MCF 10A (cell line): ENCODE data around the gene BMP4. TPM values are rescaled to one million over a fixed set of nuclear protein-coding genes. Genes with fewer than 3 reads are reported as not detected.

ENCODE experiments used
- BruUV-seq: library from RNA; stranded (reverse); fragments of 400-500 nt; replicated peaks from 2 replicates; lab custom pipeline; 2021; lab: Mats Ljungman, UMichigan
- CTCF ChIA-PET: fragments of 300-600 bp; sonication (Branson Sonifier 250); formaldehyde crosslinking; extraction: SDS; loops from one replicate; lab custom pipeline; 2021; ENCODE audit warnings: antibody characterized with exemption, inconsistent platforms; lab: Yijun Ruan, JAX
- POLR2A ChIA-PET: fragments of 300-600, 350-650 bp; sonication (Branson Sonifier 250); formaldehyde crosslinking; extraction: SDS; loops from one replicate; lab custom pipeline; 2020; ENCODE audit warnings: antibody characterized with exemption, inconsistent platforms; lab: Yijun Ruan, JAX
- DNase-seq: peaks from one replicate; pipeline ENCODE4 v3.0.0-alpha.2; 2018; ENCODE audit not compliant: unreplicated experiment
- H3K27ac Mint-ChIP-seq: one replicate; pipeline ENCODE4 v1.8.0; 2022; ENCODE audit warnings: mild to moderate bottlenecking, low read depth, mixed read lengths; ENCODE audit not compliant: unreplicated experiment
- H3K27me3 Mint-ChIP-seq: one replicate; pipeline ENCODE4 v1.8.0; 2022; ENCODE audit warnings: mixed read lengths; ENCODE audit not compliant: insufficient read depth, unreplicated experiment
- H3K36me3 Mint-ChIP-seq: one replicate; pipeline ENCODE4 v1.8.0; 2022; ENCODE audit warnings: mild to moderate bottlenecking, moderate library complexity, mixed read lengths; ENCODE audit not compliant: insufficient read depth, unreplicated experiment
- H3K4me1 Mint-ChIP-seq: one replicate; pipeline ENCODE4 v1.8.0; 2022; ENCODE audit warnings: mixed read lengths; ENCODE audit not compliant: insufficient read depth, unreplicated experiment
- H3K4me3 Mint-ChIP-seq: one replicate; pipeline ENCODE4 v1.8.0; 2022; ENCODE audit warnings: mild to moderate bottlenecking, moderate library complexity, mixed read lengths; ENCODE audit not compliant: unreplicated experiment
- H3K9me3 Mint-ChIP-seq: one replicate; pipeline ENCODE4 v1.8.0; 2022; ENCODE audit warnings: mixed read lengths; ENCODE audit not compliant: unreplicated experiment
- CTCF ChIP-seq: fragments of 200-600 bp; IDR thresholded peaks from one replicate; pipeline ENCODE4 v1.8.0; 2022; ENCODE audit warnings: antibody characterized with exemption, mild to moderate bottlenecking; ENCODE audit not compliant: unreplicated experiment
- intact Hi-C: fragments of 100-400 bp; cut with micrococcal nuclease; formaldehyde crosslinking; loops from 2 replicates; pipeline ENCODE4 v1.14.1; 2022
- total RNA-seq: library from RNA; stranded (reverse); gene quantifications from 2 replicates; pipeline ENCODE4 v1.2.3, GENCODE V29; 2022

BMP4 gene
- total RNA-seq, 1 experiment from 2014 or later: 0.28 TPM

- Mint-ChIP-seq H3K4me1 (peaks cover 8% of the 10 kb centered on the region), H3K4me3 (no peak overlapping the region), H3K9me3 (no peaks in the 10 kb centered on the region), H3K27ac (no peak overlapping the region), H3K36me3 (peaks cover 7% of the 10 kb centered on the region), H3K27me3 (no peaks in the 10 kb centered on the region)
- BruUV-seq: no TSS peak
- no peak for TF ChIP-seq CTCF
- ChIA-PET CTCF (interaction anchor here (0.7 kb wide), 1 partner anchor 437 kb away, joined by 3 read pairs; no protein-coding TSS in a partner anchor), POLR2A (no interaction called here)
- DNase-seq: no peak
- intact Hi-C loops: loop anchor here (10.0 kb wide), 1 partner anchor 225 kb away; no protein-coding TSS in a partner anchor
Observed at GRCh38 chr14:53950031-53950793, 6.4 kb downstream of the BMP4 start.

GRCh38 chr14:53949201-53949600 lies 7.4 kb downstream of the BMP4 start:
- POLR2A ChIA-PET: no interaction called here
- peaks cover 7% of the 10 kb centered on the region for H3K36me3 Mint-ChIP-seq
- intact Hi-C loops: no loop called here
- CTCF ChIA-PET: no interaction called here
- no peaks in the 10 kb centered on the region for H3K27me3 Mint-ChIP-seq
- peaks cover 8% of the 10 kb centered on the region for H3K4me1 Mint-ChIP-seq
- no TSS peak for BruUV-seq
- H3K4me3 Mint-ChIP-seq: no peak overlapping the region
- no peaks in the 10 kb centered on the region for H3K9me3 Mint-ChIP-seq
- TF ChIP-seq CTCF: no peak
- H3K27ac Mint-ChIP-seq: no peak overlapping the region
- no peak for DNase-seq

- intact Hi-C loops: no loop called here
Observed at GRCh38 chr14:53948205-53948884, 8.3 kb downstream of the BMP4 start.

More at GRCh38 chr14:53948205-53948884, 8.3 kb downstream of the BMP4 start:
- Mint-ChIP-seq H3K4me3 (no peak overlapping the region), H3K27ac (no peak overlapping the region), H3K9me3 (no peaks in the 10 kb centered on the region), H3K36me3 (peaks cover 7% of the 10 kb centered on the region), H3K27me3 (no peaks in the 10 kb centered on the region), H3K4me1 (peaks cover 14% of the 10 kb centered on the region)
- DNase-seq: no peak
- ChIA-PET POLR2A (no interaction called here), CTCF (interaction anchor here (1.2 kb wide), 1 partner anchor 218 kb away, joined by 3 read pairs; no protein-coding TSS in a partner anchor)
- no TSS peak for BruUV-seq
- no peak for TF ChIP-seq CTCF
